Fibroblast of the aortic adventitia (primary cell): ENCODE measurements around the gene MYBPH. TPM values are rescaled to one million over a fixed set of nuclear protein-coding genes. Genes with fewer than 3 reads are reported as not detected.

Experiments
- DNase-seq: peaks from one replicate; pipeline ENCODE4 v3.0.0-alpha.2; 2010; ENCODE audit warnings: low read depth
- H3K4me3 ChIP-seq: 2 replicates; pipeline ENCODE4 v1.5.1; 2011; ENCODE audit warnings: low read depth, mild to moderate bottlenecking, control low read depth, low read length, moderate library complexity
- total RNA-seq: library from RNA; depleted of rRNA; stranded (reverse); fragments of >200 nt; gene quantifications from 2 replicates; pipeline ENCODE4 v1.2.3, GENCODE V29; 2012; ENCODE audit warnings: low replicate concordance
- TF ChIP-seq, protein P1 (sequence below): IDR thresholded peaks from 2 replicates; pipeline ENCODE4 v1.5.1; 2011; ENCODE audit warnings: mild to moderate bottlenecking, low read length, control low read depth, inconsistent platforms; ENCODE audit not compliant: insufficient read depth

Gene MYBPH
- total RNA-seq, 1 donor, result not detected

GRCh38 chr1:203139976-203140475 lies 35.6 kb downstream of the MYBPH start:
- TF ChIP-seq, protein P1, sequence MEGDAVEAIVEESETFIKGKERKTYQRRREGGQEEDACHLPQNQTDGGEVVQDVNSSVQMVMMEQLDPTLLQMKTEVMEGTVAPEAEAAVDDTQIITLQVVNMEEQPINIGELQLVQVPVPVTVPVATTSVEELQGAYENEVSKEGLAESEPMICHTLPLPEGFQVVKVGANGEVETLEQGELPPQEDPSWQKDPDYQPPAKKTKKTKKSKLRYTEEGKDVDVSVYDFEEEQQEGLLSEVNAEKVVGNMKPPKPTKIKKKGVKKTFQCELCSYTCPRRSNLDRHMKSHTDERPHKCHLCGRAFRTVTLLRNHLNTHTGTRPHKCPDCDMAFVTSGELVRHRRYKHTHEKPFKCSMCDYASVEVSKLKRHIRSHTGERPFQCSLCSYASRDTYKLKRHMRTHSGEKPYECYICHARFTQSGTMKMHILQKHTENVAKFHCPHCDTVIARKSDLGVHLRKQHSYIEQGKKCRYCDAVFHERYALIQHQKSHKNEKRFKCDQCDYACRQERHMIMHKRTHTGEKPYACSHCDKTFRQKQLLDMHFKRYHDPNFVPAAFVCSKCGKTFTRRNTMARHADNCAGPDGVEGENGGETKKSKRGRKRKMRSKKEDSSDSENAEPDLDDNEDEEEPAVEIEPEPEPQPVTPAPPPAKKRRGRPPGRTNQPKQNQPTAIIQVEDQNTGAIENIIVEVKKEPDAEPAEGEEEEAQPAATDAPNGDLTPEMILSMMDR, result no peak
- DNase-seq, result no peak

GRCh38 chr1:203138066-203138465 lies 37.6 kb downstream of the MYBPH start:
- H3K4me3 ChIP-seq, result no peak overlapping the region

More at GRCh38 chr1:203139976-203140475, 35.6 kb downstream of the MYBPH start:
- no peak overlapping the region for H3K4me3 ChIP-seq

DNA sequence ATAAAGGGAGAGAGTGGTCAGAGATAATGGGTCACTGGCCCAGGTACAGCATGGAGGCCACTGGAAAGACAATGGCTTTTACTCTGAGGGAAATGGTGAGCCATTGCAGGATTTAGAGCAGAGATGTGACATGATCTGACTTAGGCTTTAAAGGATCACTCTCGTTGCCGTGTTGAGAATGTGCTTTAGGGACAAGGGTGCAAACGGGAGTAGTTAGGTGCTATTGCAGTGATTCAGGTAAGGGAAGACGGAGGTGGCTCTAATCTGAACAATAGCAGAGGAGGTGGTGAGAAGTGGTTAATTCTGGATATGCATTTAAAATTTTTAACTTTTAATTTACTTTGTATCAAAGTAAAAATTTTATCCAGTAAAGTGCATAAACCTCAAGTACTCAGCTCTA lies 38.3 kb downstream of the MYBPH start:
- TF ChIP-seq, protein P1, result no peak
- no peak for DNase-seq

More at GRCh38 chr1:203138066-203138465, 37.6 kb downstream of the MYBPH start:
- no peak for DNase-seq
- TF ChIP-seq, protein P1, result no peak

DNA sequence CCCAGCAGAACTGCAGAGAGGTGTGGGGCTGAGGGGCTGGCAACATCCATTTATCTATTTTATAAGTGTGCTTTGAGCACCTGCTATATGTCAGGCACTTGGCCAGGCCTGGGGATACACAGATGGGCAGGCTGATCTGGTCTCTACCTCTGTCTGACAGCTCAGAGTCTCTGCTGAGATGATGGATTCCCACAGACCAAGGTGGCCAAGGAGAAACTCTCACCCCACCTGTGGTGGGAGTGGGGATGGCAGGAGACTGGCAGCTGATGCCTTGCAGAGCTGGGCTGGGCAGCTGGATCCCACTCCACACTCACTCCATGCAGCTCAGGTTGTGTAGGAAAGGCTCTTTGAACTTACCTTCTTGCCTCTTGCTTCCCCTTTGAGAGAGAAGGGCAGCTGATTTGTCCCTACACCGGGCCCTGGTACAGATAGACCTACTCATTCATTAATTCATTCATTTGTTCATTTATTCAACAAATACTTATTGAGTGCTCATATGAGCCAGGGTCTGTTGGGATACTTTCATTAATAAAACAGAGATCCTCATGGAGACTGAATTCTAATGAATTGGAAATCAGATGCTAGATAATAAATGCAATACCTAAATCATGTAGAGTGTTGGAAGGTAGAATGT lies 39.1 kb downstream of the MYBPH start:
- TF ChIP-seq, protein P1, result no peak
- no peak overlapping the region for H3K4me3 ChIP-seq
- no peak for DNase-seq

More for the DNA sequence above, 38.3 kb downstream of the MYBPH start:
- H3K4me3 ChIP-seq, result no peak overlapping the region

DNA sequence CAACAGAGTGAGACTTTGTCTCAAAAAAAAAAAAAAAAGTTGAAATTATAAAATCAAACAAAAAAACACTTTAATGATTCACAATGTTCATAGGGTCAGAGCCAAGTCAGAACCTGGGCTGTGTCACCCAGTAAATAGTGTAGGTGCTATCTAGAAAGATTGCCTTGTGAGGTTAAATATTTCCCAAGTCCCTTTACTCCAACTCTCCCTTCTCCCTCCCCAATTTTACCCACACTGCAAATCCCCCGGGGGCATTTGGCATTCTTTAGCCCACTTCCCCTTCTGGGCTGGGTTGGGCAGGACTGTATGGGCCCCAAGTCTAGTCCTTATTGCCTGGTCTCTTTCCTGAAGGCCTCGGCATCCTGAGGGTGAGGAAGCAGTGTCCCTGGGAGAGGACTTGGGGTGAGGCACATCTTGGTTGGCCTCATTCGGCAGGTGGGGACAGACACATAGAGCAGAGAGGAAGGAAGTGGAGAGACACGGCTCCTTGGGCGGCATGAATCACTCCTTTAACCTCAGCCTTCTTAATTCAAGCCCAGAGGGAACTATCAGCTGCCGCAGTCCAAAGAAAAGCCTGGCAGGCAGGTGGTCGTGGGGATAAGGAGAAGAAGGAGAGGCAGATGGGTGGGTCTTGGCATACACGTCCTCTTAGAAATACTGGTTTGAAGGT lies 39.9 kb downstream of the MYBPH start:
- H3K4me3 ChIP-seq, result no peak overlapping the region
- no peak for DNase-seq
- TF ChIP-seq, protein P1, result no peak

DNA sequence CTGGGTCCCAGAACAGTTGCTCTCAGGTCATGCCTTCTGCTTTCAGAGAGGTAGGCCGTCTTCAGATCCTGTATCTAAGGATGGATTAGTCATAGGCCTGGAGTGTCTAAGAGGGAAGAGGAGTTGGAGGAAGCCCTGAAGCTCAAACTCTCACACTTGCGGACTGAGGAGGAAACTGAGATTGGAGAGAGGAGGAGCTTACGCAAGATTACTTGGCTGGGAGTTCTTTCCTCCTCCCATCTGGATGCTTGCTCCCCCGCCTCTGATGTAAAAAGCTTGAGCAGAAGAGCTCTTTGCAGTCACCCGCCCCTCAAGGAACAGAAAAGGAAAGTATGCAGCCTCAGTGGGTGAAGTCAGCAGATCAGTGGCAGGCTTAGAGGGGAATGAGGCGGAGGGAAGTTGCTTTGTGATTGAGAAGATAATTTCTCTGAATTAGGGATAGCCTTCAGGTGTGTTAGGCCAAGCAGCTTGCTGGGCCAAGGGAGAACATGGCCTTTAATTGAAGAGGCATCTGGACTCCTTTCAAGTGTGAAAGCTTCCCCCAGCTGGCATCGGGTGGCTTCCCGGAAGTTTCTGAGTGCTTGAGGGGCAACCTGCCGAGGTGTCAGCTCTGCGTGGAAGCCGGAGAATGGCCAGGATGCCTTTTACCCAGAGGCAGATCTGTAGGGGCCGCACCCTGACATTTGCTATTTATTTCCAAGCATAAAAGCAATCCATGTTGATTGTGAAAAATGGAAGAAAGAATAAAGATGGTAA lies 41.5 kb downstream of the MYBPH start:
- TF ChIP-seq, protein P1, result no peak
- no peak overlapping the region for H3K4me3 ChIP-seq
- peak; percentile 62 for DNase-seq
